ENCODE data around the gene RHOC.

DNA sequence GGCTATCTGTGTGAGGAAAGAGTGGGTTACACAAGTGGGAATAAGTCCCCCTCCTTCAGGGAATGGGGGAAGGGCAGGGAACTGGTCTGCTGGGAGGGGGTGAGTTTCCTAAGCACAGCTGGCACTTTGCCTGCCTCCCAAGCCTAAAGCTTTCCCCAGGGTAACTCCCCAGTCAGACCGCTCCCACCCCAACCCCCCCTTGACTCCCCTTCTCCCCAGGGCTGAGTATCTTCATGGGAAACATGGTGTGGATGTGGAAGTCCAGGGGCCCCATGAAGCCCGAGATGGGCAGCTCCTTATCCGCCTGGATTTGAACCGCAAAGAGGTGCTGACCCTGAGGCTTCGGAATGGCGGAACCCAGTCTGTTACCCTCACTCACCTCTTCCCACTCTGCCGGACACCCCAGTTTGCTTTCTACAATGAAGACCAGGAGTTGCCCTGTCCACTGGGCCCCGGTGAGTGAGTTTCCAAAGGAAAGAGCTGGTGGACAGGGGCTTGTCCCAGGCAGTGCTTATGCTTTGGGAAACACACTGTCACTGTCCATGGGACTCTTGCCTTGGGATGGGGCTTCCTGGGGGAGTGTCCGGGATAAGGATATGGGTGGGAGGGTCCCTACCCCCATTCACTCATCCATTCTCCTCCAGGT is 17.6 kb downstream of the RHOC start:
- no peak for TF ChIP-seq NR2C2 (CRISPR knock-in tag; IDR thresholded peaks at IDR 0.05)
- TF ChIP-seq, protein P1, sequence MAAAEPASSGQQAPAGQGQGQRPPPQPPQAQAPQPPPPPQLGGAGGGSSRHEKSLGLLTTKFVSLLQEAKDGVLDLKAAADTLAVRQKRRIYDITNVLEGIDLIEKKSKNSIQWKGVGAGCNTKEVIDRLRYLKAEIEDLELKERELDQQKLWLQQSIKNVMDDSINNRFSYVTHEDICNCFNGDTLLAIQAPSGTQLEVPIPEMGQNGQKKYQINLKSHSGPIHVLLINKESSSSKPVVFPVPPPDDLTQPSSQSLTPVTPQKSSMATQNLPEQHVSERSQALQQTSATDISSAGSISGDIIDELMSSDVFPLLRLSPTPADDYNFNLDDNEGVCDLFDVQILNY (CRISPR knock-in tag; IDR thresholded peaks at IDR 0.05) = no peak
- TF ChIP-seq, protein P2, sequence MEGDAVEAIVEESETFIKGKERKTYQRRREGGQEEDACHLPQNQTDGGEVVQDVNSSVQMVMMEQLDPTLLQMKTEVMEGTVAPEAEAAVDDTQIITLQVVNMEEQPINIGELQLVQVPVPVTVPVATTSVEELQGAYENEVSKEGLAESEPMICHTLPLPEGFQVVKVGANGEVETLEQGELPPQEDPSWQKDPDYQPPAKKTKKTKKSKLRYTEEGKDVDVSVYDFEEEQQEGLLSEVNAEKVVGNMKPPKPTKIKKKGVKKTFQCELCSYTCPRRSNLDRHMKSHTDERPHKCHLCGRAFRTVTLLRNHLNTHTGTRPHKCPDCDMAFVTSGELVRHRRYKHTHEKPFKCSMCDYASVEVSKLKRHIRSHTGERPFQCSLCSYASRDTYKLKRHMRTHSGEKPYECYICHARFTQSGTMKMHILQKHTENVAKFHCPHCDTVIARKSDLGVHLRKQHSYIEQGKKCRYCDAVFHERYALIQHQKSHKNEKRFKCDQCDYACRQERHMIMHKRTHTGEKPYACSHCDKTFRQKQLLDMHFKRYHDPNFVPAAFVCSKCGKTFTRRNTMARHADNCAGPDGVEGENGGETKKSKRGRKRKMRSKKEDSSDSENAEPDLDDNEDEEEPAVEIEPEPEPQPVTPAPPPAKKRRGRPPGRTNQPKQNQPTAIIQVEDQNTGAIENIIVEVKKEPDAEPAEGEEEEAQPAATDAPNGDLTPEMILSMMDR (IDR thresholded peaks at IDR 0.05) = no peak
- TF ChIP-seq, protein P3, sequence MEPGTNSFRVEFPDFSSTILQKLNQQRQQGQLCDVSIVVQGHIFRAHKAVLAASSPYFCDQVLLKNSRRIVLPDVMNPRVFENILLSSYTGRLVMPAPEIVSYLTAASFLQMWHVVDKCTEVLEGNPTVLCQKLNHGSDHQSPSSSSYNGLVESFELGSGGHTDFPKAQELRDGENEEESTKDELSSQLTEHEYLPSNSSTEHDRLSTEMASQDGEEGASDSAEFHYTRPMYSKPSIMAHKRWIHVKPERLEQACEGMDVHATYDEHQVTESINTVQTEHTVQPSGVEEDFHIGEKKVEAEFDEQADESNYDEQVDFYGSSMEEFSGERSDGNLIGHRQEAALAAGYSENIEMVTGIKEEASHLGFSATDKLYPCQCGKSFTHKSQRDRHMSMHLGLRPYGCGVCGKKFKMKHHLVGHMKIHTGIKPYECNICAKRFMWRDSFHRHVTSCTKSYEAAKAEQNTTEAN (CRISPR knock-in tag; IDR thresholded peaks at IDR 0.05) = no peak
- TF ChIP-seq NFE2L1 (CRISPR knock-in tag; IDR thresholded peaks at IDR 0.05) = no peak
- TF ChIP-seq CREM (CRISPR knock-in tag; IDR thresholded peaks at IDR 0.05) = no peak
- TF ChIP-seq, protein P4, sequence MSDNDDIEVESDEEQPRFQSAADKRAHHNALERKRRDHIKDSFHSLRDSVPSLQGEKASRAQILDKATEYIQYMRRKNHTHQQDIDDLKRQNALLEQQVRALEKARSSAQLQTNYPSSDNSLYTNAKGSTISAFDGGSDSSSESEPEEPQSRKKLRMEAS (CRISPR knock-in tag; IDR thresholded peaks at IDR 0.05) = no peak
- no peak for TF ChIP-seq NFYB (CRISPR knock-in tag; conservative IDR thresholded peaks at IDR 0.05; ENCODE audit: low read depth)
